HepG2 (cell line): Measurements from ENCODE around the gene LTB4R. TPM values are rescaled to one million over a fixed set of nuclear protein-coding genes. Genes with fewer than 3 reads are reported as not detected.

Source experiments
- FOSL2 ChIP-seq: sonication (generic); formaldehyde crosslinking; IDR thresholded peaks from 2 replicates; pipeline ENCODE4 v1.4.0; 2020; ENCODE audit warnings: missing genetic modification reagents
- HOXA7 ChIP-seq: sonication (generic); formaldehyde crosslinking; IDR thresholded peaks from 2 replicates; pipeline ENCODE4 v1.8.1; 2022; ENCODE audit warnings: mild to moderate bottlenecking, missing genetic modification reagents, moderate library complexity
- KAT8 ChIP-seq: IDR thresholded peaks from 2 replicates; pipeline ENCODE4 v1.6.1; 2016; ENCODE audit warnings: missing genetic modification reagents, missing compliant biosample characterization
- MATR3 ChIP-seq: sonication (generic); formaldehyde crosslinking; IDR thresholded peaks from 2 replicates; pipeline ENCODE4 v1.4.0; 2020; ENCODE audit warnings: missing genetic modification reagents
- SRY ChIP-seq: sonication (generic); formaldehyde crosslinking; IDR thresholded peaks from 2 replicates; pipeline ENCODE4 v1.8.0; 2022; ENCODE audit warnings: mild to moderate bottlenecking, missing genetic modification reagents
- ZMYM2 ChIP-seq: sonication (generic); formaldehyde crosslinking; IDR thresholded peaks from 2 replicates; pipeline ENCODE4 v1.8.0; 2022; ENCODE audit warnings: mild to moderate bottlenecking, missing genetic modification reagents
- ZNF12 ChIP-seq: sonication (generic); formaldehyde crosslinking; IDR thresholded peaks from 2 replicates; pipeline ENCODE4 v1.5.0; 2020; ENCODE audit warnings: missing genetic modification reagents
- ZNF543 ChIP-seq: sonication (generic); formaldehyde crosslinking; IDR thresholded peaks from 2 replicates; pipeline ENCODE4 v1.4.0; 2020; ENCODE audit warnings: mild to moderate bottlenecking, missing genetic modification reagents
- ZNF644 ChIP-seq: IDR thresholded peaks from 2 replicates; pipeline ENCODE4 v1.6.1; 2016; ENCODE audit warnings: low read depth
- ZNF776 ChIP-seq: sonication (generic); formaldehyde crosslinking; IDR thresholded peaks from 2 replicates; pipeline ENCODE4 v1.4.0; 2020; ENCODE audit warnings: mild to moderate bottlenecking, missing genetic modification reagents
- ZNF777 ChIP-seq: sonication (generic); formaldehyde crosslinking; IDR thresholded peaks from 2 replicates; pipeline ENCODE4 v1.4.0; 2020; ENCODE audit warnings: missing genetic modification reagents
- ZNF790 ChIP-seq: sonication (generic); formaldehyde crosslinking; IDR thresholded peaks from 2 replicates; pipeline ENCODE4 v1.8.0; 2022; ENCODE audit warnings: missing genetic modification reagents, mild to moderate bottlenecking, borderline replicate concordance
- ZNF83 ChIP-seq: sonication (generic); formaldehyde crosslinking; IDR thresholded peaks from 2 replicates; pipeline ENCODE4 v1.4.0; 2020; ENCODE audit warnings: missing genetic modification reagents, mild to moderate bottlenecking, borderline replicate concordance
- polyA plus RNA-seq, 8 experiments: library from polyadenylated mRNA; depleted of rRNA in 3 of 8; stranded (reverse) in 7 of 8; unstranded in 1 of 8; fragments of >200 nt; fragmentation: Illumina TruSeq in 4 of 8; extraction: Trizol in 4 of 8; gene quantifications; 2 replicates each; pipeline versions ENCODE4 v1.2.1 to v1.2.3, GENCODE V29; 2011 to 2016; ENCODE audit warnings: low read depth in 4 of 8, missing spikeins in 1 of 8, mixed read lengths in 1 of 8; ENCODE audit not compliant: insufficient read depth in 1 of 8
- total RNA-seq, 5 experiments: library from RNA; depleted of rRNA; stranded (reverse); fragments of >200 nt; fragmentation: Illumina TruSeq; extraction: Trizol; gene quantifications; 2 replicates each; pipeline ENCODE4 v1.2.3, GENCODE V29; 2016; ENCODE audit warnings: low read depth in 1 of 5
- TF ChIP-seq, protein P1 (sequence below): IDR thresholded peaks from 2 replicates; pipeline ENCODE4 v1.6.1; 2016; ENCODE audit warnings: missing biosample characterization, missing genetic modification reagents, low read depth
- TF ChIP-seq, protein P2 (sequence below): sonication (generic); formaldehyde crosslinking; IDR thresholded peaks from 2 replicates; pipeline ENCODE4 v1.4.0; 2020; ENCODE audit warnings: mild to moderate bottlenecking, missing genetic modification reagents
- TF ChIP-seq, protein P3 (sequence below): IDR thresholded peaks from 2 replicates; pipeline ENCODE4 v1.6.1; 2016
- TF ChIP-seq, protein P4 (sequence below): sonication (generic); formaldehyde crosslinking; IDR thresholded peaks from 2 replicates; pipeline ENCODE4 v1.5.0; 2020; ENCODE audit warnings: mild to moderate bottlenecking, missing genetic modification reagents, borderline replicate concordance
- TF ChIP-seq, protein P5 (sequence below): sonication (generic); formaldehyde crosslinking; IDR thresholded peaks from 2 replicates; pipeline ENCODE4 v1.4.0; 2020; ENCODE audit warnings: missing genetic modification reagents

The LTB4R gene
- total and polyA plus RNA-seq, 2 of the 13 experiments (the other 11 are each of a cell fraction or from before 2014, with no cell fraction given): 3.2 to 8.2 TPM

DNA sequence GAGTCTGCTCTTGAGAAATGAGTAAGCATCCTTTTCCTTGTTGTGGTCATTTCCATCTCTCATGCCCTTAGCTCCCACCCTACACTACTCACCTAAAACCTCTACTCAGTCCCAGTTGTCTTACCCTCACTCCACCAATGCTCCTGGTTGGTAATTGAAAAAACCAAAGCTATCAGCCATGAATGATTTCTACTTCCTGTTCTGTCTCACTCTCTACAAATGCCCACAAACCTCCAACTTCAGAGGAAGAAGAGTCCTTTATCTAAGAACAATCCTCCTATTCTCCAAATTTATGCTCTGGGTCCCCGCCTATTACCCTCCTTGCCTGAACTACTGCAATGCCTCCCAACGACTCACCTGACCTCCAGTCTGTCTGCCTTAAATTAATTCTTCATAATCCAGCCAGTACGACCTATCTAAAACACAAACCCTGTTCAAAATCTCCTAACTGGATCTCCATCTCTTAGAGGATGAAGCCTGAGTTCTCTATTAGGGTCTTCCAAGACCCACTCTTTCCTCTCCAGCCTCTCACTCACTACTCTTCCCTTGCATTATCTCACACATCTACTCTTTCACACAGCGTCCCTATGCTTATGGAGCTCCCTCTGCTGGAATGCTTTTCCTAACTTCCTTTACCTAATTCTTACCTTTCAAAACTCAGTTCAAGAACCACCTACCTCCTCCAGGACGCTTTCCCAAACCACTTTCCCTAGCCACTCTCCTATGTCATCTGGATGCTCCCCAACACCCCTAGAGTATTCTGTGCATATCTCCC, 13.9 kb upstream of the LTB4R start (continued):
- TF ChIP-seq, protein P1, sequence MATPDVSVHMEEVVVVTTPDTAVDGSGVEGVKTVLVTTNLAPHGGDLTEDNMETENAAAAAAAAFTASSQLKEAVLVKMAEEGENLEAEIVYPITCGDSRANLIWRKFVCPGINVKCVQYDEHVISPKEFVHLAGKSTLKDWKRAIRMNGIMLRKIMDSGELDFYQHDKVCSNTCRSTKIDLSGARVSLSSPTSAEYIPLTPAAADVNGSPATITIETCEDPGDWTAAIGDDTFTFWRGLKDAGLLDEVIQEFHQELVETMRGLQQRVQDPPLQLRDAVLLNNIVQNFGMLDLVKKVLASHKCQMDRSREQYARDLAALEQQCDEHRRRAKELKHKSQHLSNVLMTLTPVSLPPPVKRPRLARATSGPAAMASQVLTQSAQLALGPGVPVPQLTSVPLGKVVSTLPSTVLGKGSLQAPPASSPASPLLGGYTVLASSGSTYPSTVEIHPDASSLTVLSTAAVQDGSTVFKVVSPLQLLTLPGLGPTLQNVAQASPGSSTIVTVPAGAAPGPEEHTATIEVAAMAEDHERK (CRISPR knock-in tag): no peak
- TF ChIP-seq, protein P2, sequence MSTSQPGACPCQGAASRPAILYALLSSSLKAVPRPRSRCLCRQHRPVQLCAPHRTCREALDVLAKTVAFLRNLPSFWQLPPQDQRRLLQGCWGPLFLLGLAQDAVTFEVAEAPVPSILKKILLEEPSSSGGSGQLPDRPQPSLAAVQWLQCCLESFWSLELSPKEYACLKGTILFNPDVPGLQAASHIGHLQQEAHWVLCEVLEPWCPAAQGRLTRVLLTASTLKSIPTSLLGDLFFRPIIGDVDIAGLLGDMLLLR (CRISPR knock-in tag): no peak
- TF ChIP-seq KAT8 (CRISPR knock-in tag) (peak; percentile 65; the same call in 1 of the 2 replicates), ZNF777 (CRISPR knock-in tag) (no peak), ZNF543 (CRISPR knock-in tag) (0 out of 2 replicates have a peak, but pooled peaks have one; percentile 19), MATR3 (no peak), HOXA7 (CRISPR knock-in tag) (no peak), FOSL2 (CRISPR knock-in tag) (no peak), ZNF776 (CRISPR knock-in tag) (no peak), ZNF644 (CRISPR knock-in tag) (no peak), ZMYM2 (CRISPR knock-in tag) (no peak), ZNF12 (0 out of 2 replicates have a peak, but pooled peaks have one; percentile 25), ZNF790 (CRISPR knock-in tag) (no peak), ZNF83 (CRISPR knock-in tag) (no peak), SRY (no peak)
- TF ChIP-seq, protein P3, sequence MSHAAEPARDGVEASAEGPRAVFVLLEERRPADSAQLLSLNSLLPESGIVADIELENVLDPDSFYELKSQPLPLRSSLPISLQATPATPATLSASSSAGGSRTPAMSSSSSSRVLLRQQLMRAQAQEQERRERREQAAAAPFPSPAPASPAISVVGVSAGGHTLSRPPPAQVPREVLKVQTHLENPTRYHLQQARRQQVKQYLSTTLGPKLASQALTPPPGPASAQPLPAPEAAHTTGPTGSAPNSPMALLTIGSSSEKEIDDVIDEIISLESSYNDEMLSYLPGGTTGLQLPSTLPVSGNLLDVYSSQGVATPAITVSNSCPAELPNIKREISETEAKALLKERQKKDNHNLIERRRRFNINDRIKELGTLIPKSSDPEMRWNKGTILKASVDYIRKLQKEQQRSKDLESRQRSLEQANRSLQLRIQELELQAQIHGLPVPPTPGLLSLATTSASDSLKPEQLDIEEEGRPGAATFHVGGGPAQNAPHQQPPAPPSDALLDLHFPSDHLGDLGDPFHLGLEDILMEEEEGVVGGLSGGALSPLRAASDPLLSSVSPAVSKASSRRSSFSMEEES: no peak
- TF ChIP-seq, protein P4, sequence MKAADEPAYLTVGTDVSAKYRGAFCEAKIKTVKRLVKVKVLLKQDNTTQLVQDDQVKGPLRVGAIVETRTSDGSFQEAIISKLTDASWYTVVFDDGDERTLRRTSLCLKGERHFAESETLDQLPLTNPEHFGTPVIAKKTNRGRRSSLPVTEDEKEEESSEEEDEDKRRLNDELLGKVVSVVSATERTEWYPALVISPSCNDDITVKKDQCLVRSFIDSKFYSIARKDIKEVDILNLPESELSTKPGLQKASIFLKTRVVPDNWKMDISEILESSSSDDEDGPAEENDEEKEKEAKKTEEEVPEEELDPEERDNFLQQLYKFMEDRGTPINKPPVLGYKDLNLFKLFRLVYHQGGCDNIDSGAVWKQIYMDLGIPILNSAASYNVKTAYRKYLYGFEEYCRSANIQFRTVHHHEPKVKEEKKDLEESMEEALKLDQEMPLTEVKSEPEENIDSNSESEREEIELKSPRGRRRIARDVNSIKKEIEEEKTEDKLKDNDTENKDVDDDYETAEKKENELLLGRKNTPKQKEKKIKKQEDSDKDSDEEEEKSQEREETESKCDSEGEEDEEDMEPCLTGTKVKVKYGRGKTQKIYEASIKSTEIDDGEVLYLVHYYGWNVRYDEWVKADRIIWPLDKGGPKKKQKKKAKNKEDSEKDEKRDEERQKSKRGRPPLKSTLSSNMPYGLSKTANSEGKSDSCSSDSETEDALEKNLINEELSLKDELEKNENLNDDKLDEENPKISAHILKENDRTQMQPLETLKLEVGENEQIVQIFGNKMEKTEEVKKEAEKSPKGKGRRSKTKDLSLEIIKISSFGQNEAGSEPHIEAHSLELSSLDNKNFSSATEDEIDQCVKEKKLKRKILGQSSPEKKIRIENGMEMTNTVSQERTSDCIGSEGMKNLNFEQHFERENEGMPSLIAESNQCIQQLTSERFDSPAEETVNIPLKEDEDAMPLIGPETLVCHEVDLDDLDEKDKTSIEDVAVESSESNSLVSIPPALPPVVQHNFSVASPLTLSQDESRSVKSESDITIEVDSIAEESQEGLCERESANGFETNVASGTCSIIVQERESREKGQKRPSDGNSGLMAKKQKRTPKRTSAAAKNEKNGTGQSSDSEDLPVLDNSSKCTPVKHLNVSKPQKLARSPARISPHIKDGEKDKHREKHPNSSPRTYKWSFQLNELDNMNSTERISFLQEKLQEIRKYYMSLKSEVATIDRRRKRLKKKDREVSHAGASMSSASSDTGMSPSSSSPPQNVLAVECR: peak; percentile 21; the same call in 1 of the 2 replicates
- TF ChIP-seq, protein P5, sequence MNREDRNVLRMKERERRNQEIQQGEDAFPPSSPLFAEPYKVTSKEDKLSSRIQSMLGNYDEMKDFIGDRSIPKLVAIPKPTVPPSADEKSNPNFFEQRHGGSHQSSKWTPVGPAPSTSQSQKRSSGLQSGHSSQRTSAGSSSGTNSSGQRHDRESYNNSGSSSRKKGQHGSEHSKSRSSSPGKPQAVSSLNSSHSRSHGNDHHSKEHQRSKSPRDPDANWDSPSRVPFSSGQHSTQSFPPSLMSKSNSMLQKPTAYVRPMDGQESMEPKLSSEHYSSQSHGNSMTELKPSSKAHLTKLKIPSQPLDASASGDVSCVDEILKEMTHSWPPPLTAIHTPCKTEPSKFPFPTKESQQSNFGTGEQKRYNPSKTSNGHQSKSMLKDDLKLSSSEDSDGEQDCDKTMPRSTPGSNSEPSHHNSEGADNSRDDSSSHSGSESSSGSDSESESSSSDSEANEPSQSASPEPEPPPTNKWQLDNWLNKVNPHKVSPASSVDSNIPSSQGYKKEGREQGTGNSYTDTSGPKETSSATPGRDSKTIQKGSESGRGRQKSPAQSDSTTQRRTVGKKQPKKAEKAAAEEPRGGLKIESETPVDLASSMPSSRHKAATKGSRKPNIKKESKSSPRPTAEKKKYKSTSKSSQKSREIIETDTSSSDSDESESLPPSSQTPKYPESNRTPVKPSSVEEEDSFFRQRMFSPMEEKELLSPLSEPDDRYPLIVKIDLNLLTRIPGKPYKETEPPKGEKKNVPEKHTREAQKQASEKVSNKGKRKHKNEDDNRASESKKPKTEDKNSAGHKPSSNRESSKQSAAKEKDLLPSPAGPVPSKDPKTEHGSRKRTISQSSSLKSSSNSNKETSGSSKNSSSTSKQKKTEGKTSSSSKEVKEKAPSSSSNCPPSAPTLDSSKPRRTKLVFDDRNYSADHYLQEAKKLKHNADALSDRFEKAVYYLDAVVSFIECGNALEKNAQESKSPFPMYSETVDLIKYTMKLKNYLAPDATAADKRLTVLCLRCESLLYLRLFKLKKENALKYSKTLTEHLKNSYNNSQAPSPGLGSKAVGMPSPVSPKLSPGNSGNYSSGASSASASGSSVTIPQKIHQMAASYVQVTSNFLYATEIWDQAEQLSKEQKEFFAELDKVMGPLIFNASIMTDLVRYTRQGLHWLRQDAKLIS (CRISPR knock-in tag): no peak; the same call in 1 of the 2 replicates
